C4-2B (cell line): ENCODE results near the gene FBLL1.

Experiments
- CTCF ChIP-seq: fragments of 450-650 bp; conservative IDR thresholded peaks from 2 replicates; pipeline ENCODE4 v1.5.1; 2017; ENCODE audit warnings: mild to moderate bottlenecking
- ZFX ChIP-seq: fragments of 450-650 bp; IDR thresholded peaks from 2 replicates; pipeline ENCODE4 v1.6.1; 2017

- TF ChIP-seq CTCF (no peak), ZFX (no peak)
These were observed 499 bp downstream of the FBLL1 start for GRCh38 chr5:168529374-168530234.
